ENCODE measurements around the gene NDUFS2. TPM values are rescaled to one million over a fixed set of nuclear protein-coding genes. Genes with fewer than 3 reads are reported as not detected.

Gene NDUFS2
- total and polyA plus RNA-seq, 10 of the 15 experiments (the other 5 are each of a cell fraction or from before 2014, with no cell fraction given): 66.5 to 215 (median 148) TPM

DNA sequence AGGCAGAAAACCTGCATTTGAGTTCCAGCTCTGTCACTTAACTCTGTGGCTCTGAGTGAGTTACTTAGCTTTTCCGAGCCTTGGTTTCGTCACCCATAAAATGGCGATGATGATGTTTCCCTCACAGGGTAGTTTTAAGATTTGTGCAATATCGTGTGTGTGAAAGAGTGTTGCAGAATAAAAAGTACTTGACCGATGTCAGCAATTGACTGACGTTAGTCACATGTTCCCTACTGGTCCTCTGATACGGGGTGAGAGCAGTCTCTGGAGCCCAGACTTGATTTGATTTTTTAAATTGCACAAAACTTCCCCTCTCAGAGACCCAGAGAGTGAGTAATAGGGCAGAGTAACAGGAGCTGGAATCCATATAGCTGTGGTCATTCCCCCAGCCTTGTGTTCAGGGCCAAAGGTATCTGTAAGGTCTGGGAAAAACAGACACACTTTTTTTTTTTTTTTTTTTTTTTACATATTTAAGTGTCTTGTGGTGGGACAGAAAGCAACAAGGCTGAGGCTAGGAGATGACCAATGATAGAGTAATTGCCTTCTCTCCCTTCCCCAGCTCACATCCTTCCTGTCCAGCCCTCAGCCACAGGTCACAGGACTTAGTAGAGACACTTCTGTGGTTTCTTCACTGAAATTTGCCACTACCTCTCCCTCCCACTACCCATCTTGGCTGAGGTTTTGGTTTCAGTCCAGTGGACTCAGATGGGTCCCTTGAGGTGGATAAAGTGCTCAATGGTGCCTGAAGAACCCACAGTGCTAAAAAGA, 15.0 kb downstream of the NDUFS2 start (continued):
- TF ChIP-seq GATAD2B (conservative IDR thresholded peaks at IDR 0.05; ENCODE audit: low read depth): 0 out of 2 replicates have a peak, but pooled peaks have one; percentile 28
- no peak for TF ChIP-seq YBX1 (IDR thresholded peaks at IDR 0.05)
- TF ChIP-seq BMI1 (IDR thresholded peaks at IDR 0.05; ENCODE audit: borderline replicate concordance): no peak
- no peak for TF ChIP-seq ZBED1 (IDR thresholded peaks at IDR 0.05; ENCODE audit: borderline replicate concordance)
- TF ChIP-seq, protein P1, sequence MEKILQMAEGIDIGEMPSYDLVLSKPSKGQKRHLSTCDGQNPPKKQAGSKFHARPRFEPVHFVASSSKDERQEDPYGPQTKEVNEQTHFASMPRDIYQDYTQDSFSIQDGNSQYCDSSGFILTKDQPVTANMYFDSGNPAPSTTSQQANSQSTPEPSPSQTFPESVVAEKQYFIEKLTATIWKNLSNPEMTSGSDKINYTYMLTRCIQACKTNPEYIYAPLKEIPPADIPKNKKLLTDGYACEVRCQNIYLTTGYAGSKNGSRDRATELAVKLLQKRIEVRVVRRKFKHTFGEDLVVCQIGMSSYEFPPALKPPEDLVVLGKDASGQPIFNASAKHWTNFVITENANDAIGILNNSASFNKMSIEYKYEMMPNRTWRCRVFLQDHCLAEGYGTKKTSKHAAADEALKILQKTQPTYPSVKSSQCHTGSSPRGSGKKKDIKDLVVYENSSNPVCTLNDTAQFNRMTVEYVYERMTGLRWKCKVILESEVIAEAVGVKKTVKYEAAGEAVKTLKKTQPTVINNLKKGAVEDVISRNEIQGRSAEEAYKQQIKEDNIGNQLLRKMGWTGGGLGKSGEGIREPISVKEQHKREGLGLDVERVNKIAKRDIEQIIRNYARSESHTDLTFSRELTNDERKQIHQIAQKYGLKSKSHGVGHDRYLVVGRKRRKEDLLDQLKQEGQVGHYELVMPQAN (conservative IDR thresholded peaks at IDR 0.05): no peak
- no peak for TF ChIP-seq POLR2AphosphoS5 (IDR thresholded peaks at IDR 0.05; ENCODE audit: low read length)
- TF ChIP-seq, protein P2, sequence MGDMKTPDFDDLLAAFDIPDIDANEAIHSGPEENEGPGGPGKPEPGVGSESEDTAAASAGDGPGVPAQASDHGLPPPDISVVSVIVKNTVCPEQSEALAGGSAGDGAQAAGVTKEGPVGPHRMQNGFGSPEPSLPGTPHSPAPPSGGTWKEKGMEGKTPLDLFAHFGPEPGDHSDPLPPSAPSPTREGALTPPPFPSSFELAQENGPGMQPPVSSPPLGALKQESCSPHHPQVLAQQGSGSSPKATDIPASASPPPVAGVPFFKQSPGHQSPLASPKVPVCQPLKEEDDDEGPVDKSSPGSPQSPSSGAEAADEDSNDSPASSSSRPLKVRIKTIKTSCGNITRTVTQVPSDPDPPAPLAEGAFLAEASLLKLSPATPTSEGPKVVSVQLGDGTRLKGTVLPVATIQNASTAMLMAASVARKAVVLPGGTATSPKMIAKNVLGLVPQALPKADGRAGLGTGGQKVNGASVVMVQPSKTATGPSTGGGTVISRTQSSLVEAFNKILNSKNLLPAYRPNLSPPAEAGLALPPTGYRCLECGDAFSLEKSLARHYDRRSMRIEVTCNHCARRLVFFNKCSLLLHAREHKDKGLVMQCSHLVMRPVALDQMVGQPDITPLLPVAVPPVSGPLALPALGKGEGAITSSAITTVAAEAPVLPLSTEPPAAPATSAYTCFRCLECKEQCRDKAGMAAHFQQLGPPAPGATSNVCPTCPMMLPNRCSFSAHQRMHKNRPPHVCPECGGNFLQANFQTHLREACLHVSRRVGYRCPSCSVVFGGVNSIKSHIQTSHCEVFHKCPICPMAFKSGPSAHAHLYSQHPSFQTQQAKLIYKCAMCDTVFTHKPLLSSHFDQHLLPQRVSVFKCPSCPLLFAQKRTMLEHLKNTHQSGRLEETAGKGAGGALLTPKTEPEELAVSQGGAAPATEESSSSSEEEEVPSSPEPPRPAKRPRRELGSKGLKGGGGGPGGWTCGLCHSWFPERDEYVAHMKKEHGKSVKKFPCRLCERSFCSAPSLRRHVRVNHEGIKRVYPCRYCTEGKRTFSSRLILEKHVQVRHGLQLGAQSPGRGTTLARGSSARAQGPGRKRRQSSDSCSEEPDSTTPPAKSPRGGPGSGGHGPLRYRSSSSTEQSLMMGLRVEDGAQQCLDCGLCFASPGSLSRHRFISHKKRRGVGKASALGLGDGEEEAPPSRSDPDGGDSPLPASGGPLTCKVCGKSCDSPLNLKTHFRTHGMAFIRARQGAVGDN (IDR thresholded peaks at IDR 0.05): 0 out of 2 replicates have a peak, but pooled peaks have one; percentile 14
- no peak for TF ChIP-seq TCF3 (IDR thresholded peaks at IDR 0.05; ENCODE audit: borderline replicate concordance, insufficient read depth, low read depth, low read length)
- no peak for TF ChIP-seq CEBPB (IDR thresholded peaks at IDR 0.05; ENCODE audit: borderline replicate concordance in 1 of 2, low read depth in 2 of 2, low read length in 2 of 2)
- peak; percentile 90 for TF ChIP-seq PAX5 (IDR thresholded peaks at IDR 0.05; ENCODE audit: borderline replicate concordance, low read depth, low read length)
- peak; percentile 58; the same call in 1 of the 2 replicates for TF ChIP-seq EED (IDR thresholded peaks at IDR 0.05; ENCODE audit: low read depth)
- TF ChIP-seq, protein P3, sequence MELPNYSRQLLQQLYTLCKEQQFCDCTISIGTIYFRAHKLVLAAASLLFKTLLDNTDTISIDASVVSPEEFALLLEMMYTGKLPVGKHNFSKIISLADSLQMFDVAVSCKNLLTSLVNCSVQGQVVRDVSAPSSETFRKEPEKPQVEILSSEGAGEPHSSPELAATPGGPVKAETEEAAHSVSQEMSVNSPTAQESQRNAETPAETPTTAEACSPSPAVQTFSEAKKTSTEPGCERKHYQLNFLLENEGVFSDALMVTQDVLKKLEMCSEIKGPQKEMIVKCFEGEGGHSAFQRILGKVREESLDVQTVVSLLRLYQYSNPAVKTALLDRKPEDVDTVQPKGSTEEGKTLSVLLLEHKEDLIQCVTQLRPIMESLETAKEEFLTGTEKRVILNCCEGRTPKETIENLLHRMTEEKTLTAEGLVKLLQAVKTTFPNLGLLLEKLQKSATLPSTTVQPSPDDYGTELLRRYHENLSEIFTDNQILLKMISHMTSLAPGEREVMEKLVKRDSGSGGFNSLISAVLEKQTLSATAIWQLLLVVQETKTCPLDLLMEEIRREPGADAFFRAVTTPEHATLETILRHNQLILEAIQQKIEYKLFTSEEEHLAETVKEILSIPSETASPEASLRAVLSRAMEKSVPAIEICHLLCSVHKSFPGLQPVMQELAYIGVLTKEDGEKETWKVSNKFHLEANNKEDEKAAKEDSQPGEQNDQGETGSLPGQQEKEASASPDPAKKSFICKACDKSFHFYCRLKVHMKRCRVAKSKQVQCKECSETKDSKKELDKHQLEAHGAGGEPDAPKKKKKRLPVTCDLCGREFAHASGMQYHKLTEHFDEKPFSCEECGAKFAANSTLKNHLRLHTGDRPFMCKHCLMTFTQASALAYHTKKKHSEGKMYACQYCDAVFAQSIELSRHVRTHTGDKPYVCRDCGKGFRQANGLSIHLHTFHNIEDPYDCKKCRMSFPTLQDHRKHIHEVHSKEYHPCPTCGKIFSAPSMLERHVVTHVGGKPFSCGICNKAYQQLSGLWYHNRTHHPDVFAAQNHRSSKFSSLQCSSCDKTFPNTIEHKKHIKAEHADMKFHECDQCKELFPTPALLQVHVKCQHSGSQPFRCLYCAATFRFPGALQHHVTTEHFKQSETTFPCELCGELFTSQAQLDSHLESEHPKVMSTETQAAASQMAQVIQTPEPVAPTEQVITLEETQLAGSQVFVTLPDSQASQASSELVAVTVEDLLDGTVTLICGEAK (IDR thresholded peaks at IDR 0.05; ENCODE audit: borderline replicate concordance): no peak
- TF ChIP-seq, protein P4, sequence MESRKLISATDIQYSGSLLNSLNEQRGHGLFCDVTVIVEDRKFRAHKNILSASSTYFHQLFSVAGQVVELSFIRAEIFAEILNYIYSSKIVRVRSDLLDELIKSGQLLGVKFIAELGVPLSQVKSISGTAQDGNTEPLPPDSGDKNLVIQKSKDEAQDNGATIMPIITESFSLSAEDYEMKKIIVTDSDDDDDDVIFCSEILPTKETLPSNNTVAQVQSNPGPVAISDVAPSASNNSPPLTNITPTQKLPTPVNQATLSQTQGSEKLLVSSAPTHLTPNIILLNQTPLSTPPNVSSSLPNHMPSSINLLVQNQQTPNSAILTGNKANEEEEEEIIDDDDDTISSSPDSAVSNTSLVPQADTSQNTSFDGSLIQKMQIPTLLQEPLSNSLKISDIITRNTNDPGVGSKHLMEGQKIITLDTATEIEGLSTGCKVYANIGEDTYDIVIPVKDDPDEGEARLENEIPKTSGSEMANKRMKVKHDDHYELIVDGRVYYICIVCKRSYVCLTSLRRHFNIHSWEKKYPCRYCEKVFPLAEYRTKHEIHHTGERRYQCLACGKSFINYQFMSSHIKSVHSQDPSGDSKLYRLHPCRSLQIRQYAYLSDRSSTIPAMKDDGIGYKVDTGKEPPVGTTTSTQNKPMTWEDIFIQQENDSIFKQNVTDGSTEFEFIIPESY (IDR thresholded peaks at IDR 0.05): no peak
- no peak for TF ChIP-seq SREBF1 (IDR thresholded peaks at IDR 0.05; ENCODE audit: low read length)
- TF ChIP-seq PML (IDR thresholded peaks at IDR 0.05; ENCODE audit: low read length): no peak
- no peak for TF ChIP-seq SUPT20H (IDR thresholded peaks at IDR 0.05; ENCODE audit: borderline replicate concordance, control insufficient read depth, low read depth, low read length)
- no peak for TF ChIP-seq HDGF (IDR thresholded peaks at IDR 0.05)
